ENCODE measurements around the gene HIPK1.

The HIPK1 gene

GRCh38 chr1:114021665-114022099, 92.6 kb downstream of the HIPK1 start:
- no peak for DNase-seq

- DNase-seq = no peak
These were observed 93.8 kb downstream of the HIPK1 start for GRCh38 chr1:114022877-114023276.

GRCh38 chr1:114023377-114023776, 94.3 kb downstream of the HIPK1 start:
- DNase-seq = no peak

GRCh38 chr1:114024049-114024448, 94.9 kb downstream of the HIPK1 start:
- peak; percentile 45 for DNase-seq

- no peak for DNase-seq
These were observed 96.7 kb downstream of the HIPK1 start for GRCh38 chr1:114025609-114026401.

DNA sequence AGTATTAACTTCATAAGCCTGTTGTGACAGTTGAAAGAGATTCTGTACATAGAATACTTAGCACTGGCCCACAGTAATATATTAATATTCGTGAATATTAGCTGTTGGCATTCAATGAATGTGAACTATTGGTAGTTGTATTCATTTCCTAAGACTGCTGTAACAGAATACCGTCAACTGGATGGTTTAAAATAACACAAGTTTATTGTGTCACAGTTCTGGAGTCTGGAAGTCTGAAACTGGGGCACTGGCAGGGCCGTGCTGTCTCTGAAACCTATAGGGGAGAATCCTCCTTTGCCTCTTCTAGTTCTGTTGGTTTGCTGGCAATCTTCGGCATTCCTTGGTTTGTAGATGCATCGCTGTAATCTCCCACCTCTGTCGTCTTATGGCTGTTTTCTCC, 97.7 kb downstream of the HIPK1 start:
- DNase-seq = no peak

Measured in femur (tissue), 1 donor.